MG63 (cell line): Measurements from ENCODE around the gene C2CD4C. TPM values are rescaled to one million over a fixed set of nuclear protein-coding genes. Genes with fewer than 3 reads are reported as not detected.
"Not testable (repeated sequence)": the region's sequence is repeated elsewhere in the genome, so short reads cannot be mapped to it uniquely, and the experiment has no call there.

Experiments used
- DNase-seq: peaks from one replicate; pipeline ENCODE4 v3.0.0-alpha.2; 2020
- H3K27me3 ChIP-seq: fragments of 250-450 bp; sonication (Bioruptor Pico); 2 replicates; pipeline ENCODE4 v1.5.1; 2020; ENCODE audit warnings: mild to moderate bottlenecking, moderate library complexity
- H3K36me3 ChIP-seq: fragments of 250-450 bp; sonication (Bioruptor Pico); 2 replicates; pipeline ENCODE4 v1.5.1; 2020; ENCODE audit warnings: mild to moderate bottlenecking, moderate library complexity
- H3K4me3 ChIP-seq: fragments of 250-450 bp; sonication (Bioruptor Pico); 2 replicates; pipeline ENCODE4 v1.5.1; 2020; ENCODE audit warnings: mild to moderate bottlenecking, moderate library complexity
- H3K9me3 ChIP-seq: fragments of 250-450 bp; sonication (Bioruptor Pico); 2 replicates; pipeline ENCODE4 v1.5.1; 2020; ENCODE audit warnings: mild to moderate bottlenecking, moderate library complexity
- total RNA-seq: library from RNA; depleted of rRNA; stranded (reverse); fragments of >200 nt; shearing (Covaris generic); gene quantifications from 2 replicates; pipeline ENCODE4 v1.2.3, GENCODE V29; 2014; ENCODE audit warnings: low replicate concordance

The C2CD4C gene
- total RNA-seq, 1 experiment from 2014 or later = not detected

DNA sequence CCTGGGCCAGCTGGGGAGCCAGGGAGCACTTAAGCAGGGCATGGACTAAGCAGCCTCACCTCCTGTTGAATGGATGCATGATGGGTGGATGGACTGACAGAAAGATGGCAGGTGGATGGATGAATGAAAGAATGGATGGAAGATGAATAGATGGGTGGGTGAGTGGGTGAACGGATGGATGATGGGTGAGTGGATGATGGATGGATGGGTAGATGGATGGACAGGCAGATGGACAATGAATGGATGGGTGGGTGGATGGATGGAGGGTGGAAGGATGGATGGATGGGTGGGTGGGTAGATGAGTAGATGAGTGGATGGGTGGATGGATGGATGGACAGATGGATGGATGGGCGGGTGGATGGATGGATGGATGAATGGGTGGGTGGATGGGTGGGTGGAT lies 33.1 kb upstream of the C2CD4C start:
- no peaks in the 10 kb centered on the region; the same call in 1 of the 2 replicates for H3K27me3 ChIP-seq
- no peak overlapping the region for H3K4me3 ChIP-seq
- H3K36me3 ChIP-seq = no peaks in the 10 kb centered on the region
- H3K9me3 ChIP-seq = no peaks in the 10 kb centered on the region
- DNase-seq = no peak

DNA sequence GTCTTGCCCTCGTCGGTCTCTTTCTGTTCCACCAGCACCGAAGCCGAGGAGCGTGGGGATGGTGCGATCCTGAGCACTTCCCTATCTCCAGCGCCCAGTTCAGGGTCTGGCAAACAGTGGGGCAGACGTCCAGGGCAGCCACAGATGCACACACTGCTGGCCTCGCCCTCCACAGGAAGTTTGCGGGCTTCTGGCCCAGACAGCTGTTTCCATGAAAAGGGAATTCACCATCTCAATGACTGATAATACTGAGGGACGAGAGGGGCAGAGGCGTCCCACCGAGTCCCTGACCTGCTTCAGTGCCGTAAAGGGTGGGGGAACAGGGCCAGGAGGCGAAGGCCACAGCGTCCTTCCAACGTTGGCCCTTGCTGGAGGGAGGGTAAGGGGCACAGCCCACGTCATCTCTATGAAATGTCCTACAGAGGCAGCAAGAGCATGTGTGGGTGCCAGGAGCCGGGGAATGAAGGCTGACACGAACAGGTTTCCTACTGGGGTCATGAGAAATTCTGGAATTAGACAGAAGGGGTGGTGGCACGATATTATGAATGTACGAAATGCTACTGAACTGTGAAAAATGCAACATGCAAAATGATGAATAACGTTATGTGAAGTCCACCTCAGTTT lies 32.4 kb upstream of the C2CD4C start:
- no peaks in the 10 kb centered on the region for H3K9me3 ChIP-seq
- no peak overlapping the region for H3K4me3 ChIP-seq
- no peak for DNase-seq
- no peaks in the 10 kb centered on the region for H3K36me3 ChIP-seq
- H3K27me3 ChIP-seq = no peaks in the 10 kb centered on the region; the same call in 1 of the 2 replicates

DNA sequence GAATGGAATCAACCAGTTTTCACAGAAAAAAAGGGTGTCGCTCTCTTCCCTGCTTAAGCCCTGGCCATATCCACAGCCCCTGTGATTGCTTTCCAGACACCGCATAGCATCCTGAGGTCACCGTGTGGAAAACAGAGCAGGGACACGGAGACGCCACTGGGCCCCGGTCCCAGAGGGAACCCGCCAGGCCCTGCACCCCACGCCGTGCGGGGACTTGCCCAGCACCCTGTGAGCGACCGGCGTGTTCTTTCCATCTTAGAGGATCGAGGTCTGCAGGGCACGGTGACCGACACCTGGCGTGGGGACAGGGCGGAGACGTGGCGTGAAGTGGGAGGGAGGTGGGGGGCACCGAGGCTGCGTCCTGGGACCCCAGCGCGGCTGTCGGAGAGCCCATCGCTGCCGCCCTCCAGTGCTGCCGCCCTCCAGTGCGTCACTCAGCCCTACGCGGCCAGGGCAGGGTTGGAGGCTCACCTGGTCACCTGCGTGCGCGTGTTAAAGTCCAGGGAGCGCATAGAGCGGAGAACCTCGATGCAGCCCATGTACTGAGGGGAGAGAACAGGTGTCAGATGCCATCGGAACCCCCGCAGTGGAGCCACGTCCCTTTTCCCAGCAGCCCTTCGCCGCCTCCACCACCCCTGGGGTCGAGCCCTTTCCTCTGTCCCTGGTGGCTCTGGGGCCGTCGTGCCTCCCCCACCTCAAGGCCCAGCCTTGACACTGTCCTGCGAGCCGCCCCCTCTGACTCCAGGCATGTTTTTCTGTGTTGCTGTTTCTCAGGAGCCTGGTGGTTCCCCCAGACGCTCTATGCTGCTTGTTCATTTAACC lies 31.7 kb upstream of the C2CD4C start:
- no peaks in the 10 kb centered on the region for H3K9me3 ChIP-seq
- no peak overlapping the region for H3K4me3 ChIP-seq
- no peaks in the 10 kb centered on the region; the same call in 1 of the 2 replicates for H3K27me3 ChIP-seq
- H3K36me3 ChIP-seq = no peaks in the 10 kb centered on the region
- no peak for DNase-seq

DNA sequence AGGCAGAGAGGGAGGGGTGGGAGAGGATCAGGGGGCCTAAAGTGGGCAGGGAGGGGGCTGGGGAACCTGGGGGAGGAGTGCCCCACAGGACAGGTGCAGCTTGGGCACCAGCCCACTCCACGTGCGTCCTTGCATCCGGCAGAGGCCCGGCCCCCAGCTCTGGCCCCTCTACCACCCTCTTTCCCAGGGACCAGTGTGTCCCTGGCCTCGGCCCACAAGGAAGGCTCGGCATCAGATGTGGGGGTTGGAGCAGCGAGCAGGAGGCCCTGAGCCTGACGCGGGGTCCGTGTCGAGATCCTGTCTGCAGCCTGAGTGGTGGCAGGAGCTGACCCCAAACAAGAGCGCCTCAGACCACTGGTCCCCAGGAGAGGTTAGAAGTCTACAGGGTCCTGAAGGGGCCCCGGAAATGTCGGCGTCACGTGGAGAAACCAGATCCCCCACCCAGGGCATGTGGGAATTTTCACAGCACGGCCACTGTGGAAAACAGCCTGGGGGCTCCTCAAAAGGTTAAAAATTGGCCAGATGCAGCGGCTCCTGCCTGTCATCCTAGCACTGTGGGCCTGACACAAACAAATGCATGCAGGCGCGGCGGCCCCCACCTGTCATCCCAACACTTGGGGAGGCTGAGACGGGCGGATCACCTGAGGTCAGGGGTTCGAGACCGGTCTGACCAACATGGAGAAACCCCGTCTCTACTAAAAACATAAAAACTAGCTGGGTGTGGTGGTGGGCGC lies 30.4 kb upstream of the C2CD4C start:
- no peaks in the 10 kb centered on the region for H3K9me3 ChIP-seq
- H3K27me3 ChIP-seq = no peaks in the 10 kb centered on the region; the same call in 1 of the 2 replicates
- no peak for DNase-seq
- no peak overlapping the region for H3K4me3 ChIP-seq
- no peaks in the 10 kb centered on the region for H3K36me3 ChIP-seq

- H3K4me3 ChIP-seq = no peak overlapping the region
- no peaks in the 10 kb centered on the region; the same call in 1 of the 2 replicates for H3K27me3 ChIP-seq
- DNase-seq = no peak
- no peaks in the 10 kb centered on the region for H3K36me3 ChIP-seq
- no peaks in the 10 kb centered on the region for H3K9me3 ChIP-seq
Measured at GRCh38 chr19:438416-438958, 29.5 kb upstream of the C2CD4C start.

DNA sequence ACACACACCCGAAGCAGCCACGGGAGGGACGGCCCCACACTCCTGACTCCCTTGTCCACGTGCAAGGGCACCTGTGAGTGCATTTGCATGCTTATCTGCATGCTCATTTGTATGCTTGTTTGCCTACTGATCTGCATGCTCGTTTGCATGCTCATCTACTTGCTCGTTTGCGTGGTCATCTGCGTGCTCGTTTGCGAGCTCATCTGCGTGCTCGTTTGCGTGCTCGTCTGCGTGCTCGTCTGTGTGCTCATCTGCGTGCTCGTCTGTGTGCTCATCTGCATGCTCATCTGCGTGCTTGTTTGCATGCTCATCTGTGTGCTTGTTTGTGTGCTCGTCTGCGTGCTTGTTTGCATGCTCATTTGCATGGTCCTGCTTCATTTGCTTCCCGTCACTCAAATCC lies 28.1 kb upstream of the C2CD4C start:
- Histone ChIP-seq H3K27me3 (no peaks in the 10 kb centered on the region; the same call in 1 of the 2 replicates), H3K9me3 (no peaks in the 10 kb centered on the region), H3K36me3 (no peaks in the 10 kb centered on the region), H3K4me3 (no peak overlapping the region)
- DNase-seq = no peak

DNA sequence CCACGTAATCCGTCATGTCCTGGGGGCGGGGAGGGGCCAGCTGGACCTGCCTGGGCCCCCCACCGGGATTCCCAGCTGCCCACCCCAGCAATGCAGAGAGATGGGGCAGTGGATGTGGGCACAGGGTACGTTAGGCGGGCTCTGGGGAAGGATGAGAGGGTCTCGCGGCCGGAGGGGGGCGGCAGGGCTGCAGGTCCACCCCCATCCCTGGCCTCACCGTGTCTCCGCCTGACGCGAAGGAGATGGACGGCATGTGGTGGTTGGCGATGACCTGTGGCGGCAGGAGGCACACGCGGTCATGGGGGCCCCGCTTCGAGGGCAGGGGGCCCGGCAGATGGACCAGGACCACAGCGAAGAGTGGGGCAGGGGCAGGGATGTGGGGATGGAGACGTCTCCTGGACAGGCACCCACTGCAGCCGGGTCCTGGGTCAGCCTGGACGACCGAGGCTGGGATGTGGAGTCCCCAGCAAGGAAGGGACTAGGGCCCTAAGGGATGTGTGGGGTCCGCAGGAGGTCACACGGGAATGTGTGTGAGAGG lies 27.5 kb upstream of the C2CD4C start:
- Histone ChIP-seq H3K9me3 (no peaks in the 10 kb centered on the region), H3K36me3 (no peaks in the 10 kb centered on the region), H3K27me3 (no peaks in the 10 kb centered on the region; the same call in 1 of the 2 replicates), H3K4me3 (no peak overlapping the region)
- DNase-seq = no peak

- H3K4me3 ChIP-seq = no peak overlapping the region
- no peaks in the 10 kb centered on the region for H3K36me3 ChIP-seq
- H3K9me3 ChIP-seq = no peaks in the 10 kb centered on the region
Measured at GRCh38 chr19:435707-436412, 26.9 kb upstream of the C2CD4C start.

DNA sequence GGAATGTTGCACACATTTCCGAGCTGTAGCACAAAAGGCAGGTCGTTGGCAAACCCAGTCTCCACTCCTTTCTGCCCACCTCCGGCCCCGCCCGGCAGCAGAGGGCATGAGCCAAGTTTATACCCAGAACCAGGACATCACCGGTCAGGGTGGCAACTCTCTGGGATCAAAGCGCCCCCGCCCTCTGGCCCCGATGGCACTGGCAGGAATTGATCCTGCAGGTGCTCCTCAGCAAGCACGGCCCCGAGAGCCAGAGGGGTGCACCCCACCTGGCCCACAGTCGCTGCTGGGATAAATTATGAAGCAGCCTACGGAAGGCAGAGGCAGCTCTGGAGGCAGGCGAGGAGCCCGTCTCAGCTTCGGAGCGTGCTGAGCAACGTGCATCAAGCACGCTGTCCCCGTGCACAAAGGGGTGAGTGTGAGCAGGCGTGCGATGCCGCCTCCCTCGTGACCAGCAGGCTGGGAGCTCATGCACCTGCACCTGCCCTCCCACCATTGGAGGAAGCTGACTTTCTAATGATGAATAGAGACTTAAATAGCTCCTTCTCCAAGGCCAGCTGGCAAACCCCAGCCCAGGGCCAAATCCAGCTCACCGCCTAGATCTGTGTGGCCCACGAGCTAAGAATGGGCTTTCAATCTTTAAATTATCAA lies 26.2 kb upstream of the C2CD4C start:
- Histone ChIP-seq H3K36me3 (no peaks in the 10 kb centered on the region), H3K4me3 (no peak overlapping the region), H3K27me3 (no peaks in the 10 kb centered on the region), H3K9me3 (no peaks in the 10 kb centered on the region)
- no peak for DNase-seq

More at GRCh38 chr19:435707-436412, 26.9 kb upstream of the C2CD4C start:
- no peaks in the 10 kb centered on the region; the same call in 1 of the 2 replicates for H3K27me3 ChIP-seq
- no peak for DNase-seq

- Histone ChIP-seq H3K4me3 (no peak overlapping the region), H3K36me3 (no peaks in the 10 kb centered on the region), H3K9me3 (no peaks in the 10 kb centered on the region), H3K27me3 (no peaks in the 10 kb centered on the region)
- no peak for DNase-seq
Measured at GRCh38 chr19:434152-434960, 25.4 kb upstream of the C2CD4C start.

GRCh38 chr19:430701-431100 lies 21.8 kb upstream of the C2CD4C start:
- H3K4me3 ChIP-seq = no peak overlapping the region
- DNase-seq = no peak
- no peaks in the 10 kb centered on the region for H3K9me3 ChIP-seq
- H3K36me3 ChIP-seq = no peaks in the 10 kb centered on the region
- H3K27me3 ChIP-seq = no peaks in the 10 kb centered on the region

DNA sequence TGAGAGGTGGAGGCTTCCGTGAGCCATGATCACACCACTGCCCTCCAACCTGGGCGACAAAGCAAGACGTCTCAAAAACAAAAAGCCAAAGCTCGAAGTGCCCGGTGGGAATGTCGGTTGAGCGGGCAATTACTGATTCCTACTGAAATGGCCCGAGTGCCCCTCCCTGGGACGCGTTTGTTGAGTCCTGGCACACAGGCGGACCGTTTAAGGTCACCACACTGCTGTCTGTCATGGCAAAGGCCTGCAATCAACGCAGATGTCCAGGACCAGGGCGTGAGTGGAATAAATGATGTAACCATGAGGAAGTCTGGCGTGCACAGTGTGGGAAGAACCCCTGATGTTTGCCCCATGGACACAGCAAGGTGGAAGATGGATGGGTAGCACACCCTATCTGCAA lies 19.2 kb upstream of the C2CD4C start:
- no peaks in the 10 kb centered on the region for H3K36me3 ChIP-seq
- no peak overlapping the region for H3K4me3 ChIP-seq
- H3K9me3 ChIP-seq = no peaks in the 10 kb centered on the region
- H3K27me3 ChIP-seq = no peaks in the 10 kb centered on the region
- DNase-seq = no peak

DNA sequence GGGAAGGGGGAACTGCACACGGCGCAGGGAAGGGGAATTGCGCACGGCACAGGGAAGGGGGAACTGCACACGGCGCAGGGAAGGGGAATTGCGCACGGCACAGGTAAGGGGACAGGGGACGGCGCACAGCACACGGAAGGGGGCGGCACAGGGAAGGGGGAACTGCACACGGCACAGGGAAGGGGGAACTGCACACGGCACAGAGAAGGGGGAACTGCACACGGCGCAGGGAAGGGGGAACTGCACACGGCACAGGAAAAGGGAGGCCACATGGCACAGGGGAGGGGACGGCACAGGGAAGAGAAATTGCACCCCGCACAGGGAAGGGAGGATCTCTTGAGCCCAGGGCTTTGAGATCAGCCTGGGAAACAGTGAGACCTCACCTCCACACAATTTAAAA lies 18.7 kb upstream of the C2CD4C start:
- H3K9me3 ChIP-seq, DNase-seq, H3K4me3 ChIP-seq, H3K36me3 ChIP-seq, H3K27me3 ChIP-seq: not testable (repeated sequence)

DNA sequence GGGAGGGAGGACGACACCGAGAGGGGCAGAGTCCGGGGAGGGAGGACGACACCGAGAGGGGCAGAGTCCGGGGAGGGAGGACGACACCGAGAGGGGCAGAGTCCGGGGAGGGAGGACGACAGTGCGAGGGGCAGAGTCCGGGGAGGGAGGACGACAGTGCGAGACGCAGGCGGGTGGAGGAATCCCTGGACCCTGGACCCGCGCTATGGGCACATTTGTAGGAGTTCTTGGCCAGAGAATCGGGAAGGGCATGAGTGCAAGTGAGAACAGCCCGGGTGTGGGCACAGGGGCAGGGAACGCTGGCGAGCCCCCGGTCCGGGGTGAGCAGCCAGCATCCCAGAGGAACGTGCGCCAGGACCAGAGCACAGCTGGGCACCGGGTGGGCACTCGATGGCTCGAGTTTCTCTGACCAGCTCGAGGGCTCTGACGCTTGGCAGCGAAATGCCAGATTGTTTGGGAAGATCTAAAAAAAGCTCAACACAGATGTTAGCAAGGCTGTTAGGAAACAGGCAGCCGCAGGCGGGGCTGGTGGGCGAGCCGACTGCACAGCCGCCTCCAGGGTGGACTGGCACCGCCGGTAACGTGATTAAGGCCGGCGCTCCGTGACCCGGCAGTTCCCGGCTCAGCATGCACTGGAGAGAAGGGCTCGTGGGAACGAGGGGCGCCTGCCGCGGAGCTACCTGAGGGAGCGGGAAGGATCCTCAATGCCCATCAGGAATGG lies 17.9 kb upstream of the C2CD4C start:
- H3K9me3 ChIP-seq = no peaks in the 10 kb centered on the region
- H3K36me3 ChIP-seq = no peaks in the 10 kb centered on the region
- peak; percentile 21 for DNase-seq
- H3K4me3 ChIP-seq = no peak overlapping the region
- no peaks in the 10 kb centered on the region for H3K27me3 ChIP-seq
